ENCODE results near the gene AK5. TPM values are rescaled to one million over a fixed set of nuclear protein-coding genes. Genes with fewer than 3 reads are reported as not detected.

AK5 gene
- total and polyA plus RNA-seq, 2 donors (not counting 1 experiment from before 2014, with no cell fraction given): 0.18 TPM; not detected in 1

- POLR2A ChIA-PET: no interaction called here
These were observed 119.0 kb downstream of the AK5 start for GRCh38 chr1:77400781-77401180.

GRCh38 chr1:77401384-77401783 is 119.6 kb downstream of the AK5 start:
- TF ChIP-seq, protein P1, sequence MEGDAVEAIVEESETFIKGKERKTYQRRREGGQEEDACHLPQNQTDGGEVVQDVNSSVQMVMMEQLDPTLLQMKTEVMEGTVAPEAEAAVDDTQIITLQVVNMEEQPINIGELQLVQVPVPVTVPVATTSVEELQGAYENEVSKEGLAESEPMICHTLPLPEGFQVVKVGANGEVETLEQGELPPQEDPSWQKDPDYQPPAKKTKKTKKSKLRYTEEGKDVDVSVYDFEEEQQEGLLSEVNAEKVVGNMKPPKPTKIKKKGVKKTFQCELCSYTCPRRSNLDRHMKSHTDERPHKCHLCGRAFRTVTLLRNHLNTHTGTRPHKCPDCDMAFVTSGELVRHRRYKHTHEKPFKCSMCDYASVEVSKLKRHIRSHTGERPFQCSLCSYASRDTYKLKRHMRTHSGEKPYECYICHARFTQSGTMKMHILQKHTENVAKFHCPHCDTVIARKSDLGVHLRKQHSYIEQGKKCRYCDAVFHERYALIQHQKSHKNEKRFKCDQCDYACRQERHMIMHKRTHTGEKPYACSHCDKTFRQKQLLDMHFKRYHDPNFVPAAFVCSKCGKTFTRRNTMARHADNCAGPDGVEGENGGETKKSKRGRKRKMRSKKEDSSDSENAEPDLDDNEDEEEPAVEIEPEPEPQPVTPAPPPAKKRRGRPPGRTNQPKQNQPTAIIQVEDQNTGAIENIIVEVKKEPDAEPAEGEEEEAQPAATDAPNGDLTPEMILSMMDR (IDR thresholded peaks at IDR 0.05): no peak
- ChIA-PET CTCF (no interaction called here), POLR2A (no interaction called here)
- Histone ChIP-seq H3K27ac (ENCODE audit: low read length in 2 of 2) (no peak overlapping the region), H3K27me3 (replicated peaks in 1 of 4; ENCODE audit: control extremely low read depth in 1 of 4, control insufficient read depth in 3 of 4, insufficient read depth in 4 of 4, low read length in 3 of 4) (peaks cover 0 to 3% (median 0%) of the 10 kb centered on the region in 4 experiments), H4K20me1 (ENCODE audit: control insufficient read depth, insufficient read depth, low read length, poor library complexity, severe bottlenecking) (no peaks in the 10 kb centered on the region), H3K4me2 (replicated peaks; ENCODE audit: low read depth, low read length, poor library complexity, severe bottlenecking) (no peak overlapping the region), H3K4me1 (ENCODE audit: control insufficient read depth in 2 of 2, insufficient read depth in 2 of 2, low read length in 2 of 2) (no peaks in the 10 kb centered on the region), H3K79me2 (ENCODE audit: control insufficient read depth, insufficient read depth, low read length) (no peaks in the 10 kb centered on the region), H2AFZ (ENCODE audit: insufficient read depth, low read depth, low read length, poor library complexity, severe bottlenecking) (no peak overlapping the region), H3K36me3 (replicated peaks in 1 of 2; ENCODE audit: control extremely low read depth in 1 of 2, control insufficient read depth in 1 of 2, extremely low read depth in 1 of 2, insufficient read depth in 2 of 2, low read length in 1 of 2) (no peaks in the 10 kb centered on the region), H3K9me3 (ENCODE audit: control extremely low read depth in 1 of 3, control insufficient read depth in 2 of 3, insufficient read depth in 1 of 3, low read length in 2 of 3) (peaks cover 0 to 4% (median 0%) of the 10 kb centered on the region in 3 donors), H3K4me3 (ENCODE audit: control extremely low read depth in 1 of 5, extremely low read depth in 1 of 5, insufficient read depth in 1 of 5, low read depth in 2 of 5, low read length in 4 of 5) (no peak overlapping the region), H3K9ac (ENCODE audit: low read length) (no peak overlapping the region)
- Mint-ChIP-seq H3K4me1 (no peaks in the 10 kb centered on the region), H3K9me3 (ENCODE audit: insufficient read depth) (no peaks in the 10 kb centered on the region), H3K27me3 (peaks cover 9% of the 10 kb centered on the region), H3K4me3 (no peak overlapping the region), H3K27ac (no peak overlapping the region)
- WGBS (ENCODE audit: insufficient coverage): no CpG with 5 or more reads among the region's 2 CpGs
- intact Hi-C loops (cut with micrococcal nuclease): no loop called here
- DNase-seq: no peak
- no peak for ATAC-seq (ENCODE audit: low read depth)

More at GRCh38 chr1:77400781-77401180, 119.0 kb downstream of the AK5 start:
- peaks cover 0 to 4% (median 0%) of the 10 kb centered on the region in 3 donors for H3K9me3 ChIP-seq (ENCODE audit: control extremely low read depth in 1 of 3, control insufficient read depth in 2 of 3, insufficient read depth in 1 of 3, low read length in 2 of 3)
- Mint-ChIP-seq H3K4me3 (no peak overlapping the region), H3K4me1 (no peaks in the 10 kb centered on the region), H3K27me3 (peaks cover 5% of the 10 kb centered on the region), H3K9me3 (ENCODE audit: insufficient read depth) (no peaks in the 10 kb centered on the region), H3K27ac (no peak overlapping the region)
- H4K20me1 ChIP-seq (ENCODE audit: control insufficient read depth, insufficient read depth, low read length, poor library complexity, severe bottlenecking): no peaks in the 10 kb centered on the region
- CTCF ChIA-PET: no interaction called here
- H3K36me3 ChIP-seq (replicated peaks in 1 of 2; ENCODE audit: control extremely low read depth in 1 of 2, control insufficient read depth in 1 of 2, extremely low read depth in 1 of 2, insufficient read depth in 2 of 2, low read length in 1 of 2): no peaks in the 10 kb centered on the region
- H2AFZ ChIP-seq (ENCODE audit: insufficient read depth, low read depth, low read length, poor library complexity, severe bottlenecking): no peak overlapping the region
- ATAC-seq (ENCODE audit: low read depth) (no peak), DNase-seq (no peak)
- WGBS (ENCODE audit: insufficient coverage): no CpG with 5 or more reads among the region's 2 CpGs
- no peak for TF ChIP-seq EZH2 (IDR thresholded peaks at IDR 0.05; ENCODE audit: borderline replicate concordance, insufficient read depth, low read depth, low read length, poor library complexity, severe bottlenecking)
- TF ChIP-seq, protein P1 (IDR thresholded peaks at IDR 0.05): no peak
- H3K79me2 ChIP-seq (ENCODE audit: control insufficient read depth, insufficient read depth, low read length): no peaks in the 10 kb centered on the region
- no peak overlapping the region for H3K4me3 ChIP-seq (ENCODE audit: control extremely low read depth in 1 of 5, extremely low read depth in 1 of 5, insufficient read depth in 1 of 5, low read depth in 2 of 5, low read length in 4 of 5)
- peaks cover 0 to 3% (median 0%) of the 10 kb centered on the region in 4 experiments for H3K27me3 ChIP-seq (replicated peaks in 1 of 4; ENCODE audit: control extremely low read depth in 1 of 4, control insufficient read depth in 3 of 4, insufficient read depth in 4 of 4, low read length in 3 of 4)
- intact Hi-C loops (cut with micrococcal nuclease): no loop called here
- no peak overlapping the region for H3K9ac ChIP-seq (ENCODE audit: low read length)
- no peak overlapping the region for H3K27ac ChIP-seq (ENCODE audit: low read length in 2 of 2)
- no peak overlapping the region for H3K4me2 ChIP-seq (replicated peaks; ENCODE audit: low read depth, low read length, poor library complexity, severe bottlenecking)
- no peaks in the 10 kb centered on the region for H3K4me1 ChIP-seq (ENCODE audit: control insufficient read depth in 2 of 2, insufficient read depth in 2 of 2, low read length in 2 of 2)

Data from B cell (primary cell).